DMS114 treated with DMSO at 0.1 percent for 48 hours (cell line): Measurements from ENCODE around the gene BCKDK.

Source experiments
- DNase-seq: peaks from one replicate; lab custom pipeline; 2025; ENCODE audit not compliant: unreplicated experiment; lab: John Stamatoyannopoulos, UW

The BCKDK gene

GRCh38 chr16:31080035-31080629 lies 28.1 kb upstream of the BCKDK start:
- no peak for DNase-seq

DNA sequence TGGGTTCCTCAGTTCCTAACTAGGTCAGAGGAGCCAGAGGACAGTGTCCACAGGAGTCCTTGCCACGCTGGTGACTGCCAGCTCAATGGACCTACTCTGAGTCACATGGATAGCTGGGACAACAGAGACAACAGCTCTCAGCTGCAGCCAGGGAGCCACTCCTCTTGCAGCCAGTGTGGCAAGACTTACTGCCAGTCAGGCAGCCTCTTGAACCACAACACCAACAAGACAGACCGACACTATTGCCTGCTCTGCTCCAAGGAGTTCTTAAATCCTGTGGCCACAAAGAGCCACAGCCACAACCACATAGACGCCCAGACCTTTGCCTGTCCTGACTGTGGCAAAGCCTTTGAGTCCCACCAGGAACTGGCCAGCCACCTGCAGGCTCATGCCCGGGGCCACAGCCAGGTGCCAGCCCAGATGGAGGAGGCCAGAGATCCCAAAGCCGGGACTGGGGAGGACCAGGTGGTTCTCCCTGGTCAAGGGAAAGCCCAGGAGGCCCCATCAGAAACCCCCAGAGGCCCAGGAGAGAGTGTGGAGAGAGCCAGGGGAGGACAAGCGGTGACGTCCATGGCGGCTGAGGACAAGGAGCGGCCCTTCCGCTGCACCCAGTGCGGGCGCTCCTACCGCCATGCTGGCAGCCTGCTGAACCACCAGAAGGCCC lies 27.3 kb upstream of the BCKDK start:
- no peak for DNase-seq

- no peak for DNase-seq
Observed at GRCh38 chr16:31081428-31082351, 26.5 kb upstream of the BCKDK start.

DNA sequence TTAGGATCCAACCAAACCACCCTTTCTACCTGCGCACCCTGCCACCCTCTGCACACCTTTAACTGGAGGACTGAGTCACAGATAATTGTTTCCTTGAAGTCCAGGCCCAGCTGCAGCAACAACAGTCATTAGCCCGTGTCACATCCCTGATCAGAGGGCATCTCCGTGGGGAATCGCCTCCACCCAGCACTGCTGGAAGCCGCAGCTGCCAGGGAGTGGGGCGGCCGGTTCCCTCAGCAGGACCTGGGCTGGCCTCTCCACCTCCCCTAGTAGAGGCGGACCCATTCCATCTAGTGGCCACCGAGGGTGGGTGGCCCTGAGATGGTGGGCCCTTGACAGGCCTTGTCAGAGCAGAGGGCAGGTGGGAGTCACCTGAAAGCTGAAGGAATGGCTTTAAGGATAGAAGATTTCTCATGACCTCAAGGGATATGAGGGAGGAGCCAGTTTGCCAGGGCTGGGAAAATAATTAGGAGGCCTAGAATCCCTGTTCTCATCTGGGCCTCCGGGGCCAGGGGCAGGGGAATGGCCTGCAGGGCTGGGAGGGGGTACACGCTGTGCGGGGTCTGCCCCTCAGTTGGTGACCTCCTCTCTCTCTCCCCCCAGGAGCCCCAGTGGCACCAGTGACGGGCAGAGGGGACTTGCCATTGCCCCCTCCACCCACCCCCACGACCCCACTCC lies 25.7 kb upstream of the BCKDK start:
- DNase-seq, result no peak

GRCh38 chr16:31083081-31083480 lies 25.1 kb upstream of the BCKDK start:
- DNase-seq, result no peak

DNA sequence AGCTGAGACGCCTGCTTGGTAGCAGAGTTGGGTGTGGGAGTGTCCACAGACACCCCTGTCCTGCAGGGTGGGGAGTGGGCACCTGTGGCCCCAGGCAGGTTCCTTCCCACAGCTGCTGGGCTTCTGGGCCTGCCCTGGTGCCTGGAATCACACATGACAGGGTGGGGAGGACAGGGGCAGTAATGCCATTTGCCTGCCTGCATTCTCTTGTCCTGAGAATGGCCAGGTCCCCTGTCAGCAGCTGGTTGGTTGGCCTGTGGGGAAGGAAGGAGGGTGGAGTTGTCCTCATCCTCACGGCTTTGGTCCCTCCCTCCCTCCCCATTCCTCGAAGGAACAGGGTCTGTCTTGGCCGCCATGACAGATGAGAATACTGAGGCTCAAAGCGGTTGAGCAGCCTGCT lies 24.6 kb upstream of the BCKDK start:
- DNase-seq, result no peak

DNA sequence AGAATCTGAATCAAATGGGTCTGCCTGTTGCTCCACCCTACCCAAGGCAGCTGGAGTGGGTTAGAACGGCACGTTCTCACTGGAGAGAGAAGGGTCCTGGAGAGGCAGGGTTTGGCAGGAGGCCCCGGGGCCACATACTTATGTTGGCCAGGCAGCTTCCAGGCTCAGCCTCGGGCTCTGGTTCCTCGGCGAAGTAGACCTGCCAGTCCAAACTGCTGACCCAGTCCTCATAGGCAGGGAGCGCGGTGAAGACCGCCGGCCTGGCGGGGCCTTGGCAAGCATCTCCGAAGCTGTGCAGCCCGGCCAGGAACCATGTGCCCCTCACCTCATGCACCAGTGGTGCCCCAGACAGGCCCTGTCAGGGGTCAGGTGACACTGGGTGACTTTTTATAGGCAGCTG lies 24.2 kb upstream of the BCKDK start:
- DNase-seq, result no peak

DNA sequence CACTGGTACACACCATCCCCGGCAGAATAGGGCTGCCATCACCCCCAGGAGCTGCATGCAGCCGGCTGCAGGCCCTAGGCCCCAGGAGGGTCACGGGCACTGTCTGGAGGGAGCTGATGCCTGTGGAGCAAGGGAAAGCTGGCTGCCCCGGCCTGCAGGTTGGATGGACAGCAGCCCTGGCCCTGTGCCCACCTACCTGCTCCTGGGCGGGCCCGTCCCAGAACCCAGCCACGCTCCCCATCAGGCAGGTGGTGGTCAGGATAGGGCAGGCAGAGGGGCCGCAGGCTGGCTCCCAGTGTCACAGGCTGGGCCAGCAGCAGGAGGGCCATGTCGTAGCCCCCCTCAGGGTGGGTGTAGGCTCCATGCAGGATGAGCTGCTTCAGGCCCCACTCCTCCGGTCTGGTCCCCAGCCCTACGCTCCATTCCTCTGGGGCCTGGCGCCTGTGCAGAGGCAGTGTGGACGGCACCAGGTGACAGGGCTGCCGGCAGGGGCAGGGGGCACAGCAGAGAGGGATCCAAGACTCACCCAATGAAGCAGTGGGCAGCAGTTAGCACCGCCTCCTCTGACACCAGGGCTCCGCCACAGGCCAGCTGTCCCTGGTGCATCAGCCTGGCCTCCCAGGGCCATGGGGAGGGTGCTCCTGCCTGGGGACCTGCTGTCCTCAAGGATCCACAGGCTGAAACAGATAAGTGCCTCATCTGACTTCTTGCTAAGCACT lies 23.4 kb upstream of the BCKDK start:
- no peak for DNase-seq

GRCh38 chr16:31085411-31085810 lies 22.8 kb upstream of the BCKDK start:
- no peak for DNase-seq

DNA sequence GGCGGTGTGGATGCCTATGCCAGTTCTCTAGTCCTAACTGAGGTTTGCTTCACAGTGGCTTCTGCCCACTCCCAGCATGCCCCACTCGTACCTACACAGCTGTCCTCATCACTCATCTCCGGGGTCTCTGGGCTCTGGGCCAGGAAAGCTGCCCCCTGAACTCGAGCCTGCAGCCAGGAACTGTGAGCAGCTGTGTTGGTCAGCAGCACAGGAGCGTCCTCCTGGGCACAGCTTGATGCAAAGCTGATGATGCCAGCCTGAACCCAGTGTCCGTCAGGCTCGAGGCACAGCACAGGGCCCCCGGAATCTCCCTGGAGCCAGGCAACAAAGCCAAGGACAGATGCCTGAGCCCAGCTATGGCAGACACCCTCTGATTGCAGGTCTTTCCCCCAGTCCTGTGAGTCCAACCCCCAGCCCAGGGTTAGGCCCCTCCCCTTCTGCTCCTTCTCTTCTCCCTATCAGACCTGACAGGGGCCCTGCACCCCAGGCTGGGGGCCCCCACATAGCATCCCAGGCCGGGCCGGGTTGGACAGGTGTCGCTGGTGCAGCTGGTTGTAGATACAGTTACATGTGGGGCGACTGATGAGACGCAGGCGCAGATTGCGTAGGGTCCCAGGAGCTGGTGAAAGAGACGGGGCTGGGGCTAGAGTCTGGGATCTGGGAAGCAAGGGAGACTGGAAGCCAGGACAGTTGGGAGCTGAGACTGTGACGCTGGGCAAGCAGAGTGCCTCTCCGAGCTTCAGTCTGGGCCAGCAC lies 22.1 kb upstream of the BCKDK start:
- DNase-seq, result no peak

GRCh38 chr16:31086629-31086906 lies 21.6 kb upstream of the BCKDK start:
- DNase-seq, result no peak

DNA sequence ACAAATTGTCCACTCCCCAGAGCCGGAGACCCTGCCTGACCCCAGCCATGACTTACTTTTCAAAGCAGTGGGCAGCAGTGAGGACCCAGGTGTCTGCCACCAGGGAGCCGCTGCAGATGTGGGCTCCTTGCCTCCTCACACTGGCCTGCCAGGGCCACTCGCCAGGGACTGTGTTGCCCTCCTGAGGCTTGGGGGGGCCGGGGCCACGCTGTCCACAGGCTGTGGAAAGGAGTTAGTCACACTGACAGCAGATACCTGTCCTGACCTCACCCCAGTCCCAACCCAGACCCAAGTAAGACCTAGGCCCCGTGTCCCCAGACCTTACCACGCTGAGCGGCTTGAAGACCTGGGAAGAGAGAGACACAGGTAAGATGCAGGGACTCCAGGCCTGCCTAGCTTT lies 20.7 kb upstream of the BCKDK start:
- DNase-seq, result no peak

DNA sequence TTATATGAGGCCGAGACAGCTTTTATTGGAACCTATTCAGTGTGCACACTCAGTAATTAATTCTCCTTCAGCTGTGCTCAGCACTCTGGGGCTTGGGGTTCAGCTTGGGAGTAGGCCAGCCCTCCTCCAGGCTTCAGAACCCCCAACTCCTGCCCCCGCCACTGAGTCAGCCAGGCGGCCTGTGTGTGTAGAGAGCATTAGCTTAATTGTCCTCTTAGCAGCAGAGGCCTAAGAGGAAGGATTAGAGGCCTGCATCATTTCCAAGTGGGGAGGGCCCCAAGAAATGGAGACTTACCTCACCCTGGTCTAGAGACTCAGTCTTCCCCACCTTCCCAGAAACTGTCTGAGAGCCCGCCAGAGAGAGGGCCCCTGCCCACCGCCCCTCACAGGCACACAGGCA lies 20.2 kb upstream of the BCKDK start:
- DNase-seq, result no peak

- DNase-seq, result no peak
Observed at GRCh38 chr16:31088459-31089183, 19.6 kb upstream of the BCKDK start, which contains the start of gene PRSS53. Gene PRSS53 (minus strand): TSS chr16:31088943. CDS start chr16:31088809, 134 bp downstream.

DNA sequence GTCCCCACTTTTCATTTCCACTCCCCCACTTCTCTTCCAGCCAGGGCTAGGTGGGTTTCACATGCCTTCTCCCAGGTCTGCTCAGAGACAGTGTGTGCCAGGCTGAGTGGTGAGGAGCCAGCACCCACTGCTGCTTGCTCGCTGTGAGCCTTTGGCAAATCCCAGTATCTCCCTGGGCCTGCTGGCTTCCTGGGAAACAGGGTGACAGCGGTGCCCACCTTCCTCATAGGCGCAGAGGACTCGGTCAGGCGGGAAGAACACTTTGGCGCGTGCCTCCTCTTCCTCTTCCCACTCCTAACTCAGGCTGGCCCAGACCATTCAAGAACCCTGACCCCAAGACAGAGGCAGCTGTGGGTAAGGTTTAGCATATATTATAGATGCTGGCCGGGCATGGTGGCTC lies 19.0 kb upstream of the BCKDK start:
- DNase-seq, result no peak

- no peak for DNase-seq
Observed at GRCh38 chr16:31090540-31090939, 17.6 kb upstream of the BCKDK start.

- no peak for DNase-seq
Observed at GRCh38 chr16:31092330-31092729, 15.9 kb upstream of the BCKDK start.

DNA sequence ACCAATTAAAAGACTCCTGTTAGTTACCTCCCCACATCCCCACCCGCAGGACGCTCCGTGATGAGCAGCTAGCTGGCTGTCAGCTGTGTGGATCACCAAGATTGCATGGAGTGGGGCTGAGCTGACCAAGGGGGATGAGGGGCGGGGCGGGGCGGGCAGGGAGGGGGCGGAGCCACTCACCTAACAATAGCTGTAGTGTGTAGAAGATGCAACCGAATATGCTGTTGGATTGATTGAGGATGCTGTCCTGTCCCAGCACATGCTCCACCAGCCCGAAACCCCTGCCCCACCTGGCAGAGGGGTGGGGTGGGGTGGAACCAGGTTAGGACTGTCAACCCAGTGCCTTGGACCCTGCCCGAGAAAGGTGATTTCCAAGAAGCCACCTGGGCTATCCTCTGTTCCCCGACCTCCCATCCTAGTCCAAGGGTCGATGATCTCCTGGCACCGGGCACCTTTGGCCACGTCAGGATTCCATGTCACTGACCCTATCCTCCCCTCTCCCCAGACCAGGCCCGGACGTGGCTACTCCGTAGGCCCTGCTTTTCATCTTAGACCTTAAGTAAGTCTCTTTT lies 15.0 kb upstream of the BCKDK start:
- DNase-seq, result no peak

GRCh38 chr16:31094088-31094423 lies 14.1 kb upstream of the BCKDK start:
- DNase-seq, result no peak
